ENCODE data around the gene ST14.
"Not testable (repeated sequence)": the region's sequence is repeated elsewhere in the genome, so short reads cannot be mapped to it uniquely, and the experiment has no call there.

The ST14 gene

DNA sequence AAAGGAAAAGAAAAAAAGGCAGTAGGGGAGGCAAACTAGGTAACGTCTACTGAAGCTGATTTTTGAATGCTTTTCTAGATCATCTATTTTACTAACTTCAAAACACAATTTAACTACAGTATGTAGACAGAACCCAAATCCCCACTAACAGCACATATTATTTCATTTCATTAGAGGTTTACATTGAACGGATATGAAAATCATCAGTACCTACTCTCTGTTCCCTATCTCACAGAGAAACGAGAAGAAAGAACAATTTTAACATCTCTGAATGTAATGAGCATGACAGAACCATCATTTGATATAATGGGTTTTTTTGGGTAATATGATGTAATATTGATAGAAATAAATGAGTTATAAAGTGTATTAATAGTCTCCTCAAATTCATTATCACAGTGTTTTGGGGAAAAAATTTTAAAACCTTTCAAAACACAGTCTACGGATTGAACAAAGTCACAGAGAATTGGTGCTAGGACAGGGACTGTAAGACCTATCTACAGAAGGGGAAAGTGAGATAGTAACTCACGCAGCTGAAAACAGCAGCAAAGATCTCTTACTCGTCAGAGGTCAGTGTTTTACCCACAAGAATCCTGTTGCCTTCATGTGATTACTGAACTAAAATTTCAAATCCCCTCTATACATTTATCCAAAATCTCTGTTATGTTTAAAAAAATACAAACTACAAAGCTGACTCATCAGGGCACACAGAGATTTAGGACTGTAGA lies 77.9 kb downstream of the ST14 start:
- no peak for DNase-seq

DNA sequence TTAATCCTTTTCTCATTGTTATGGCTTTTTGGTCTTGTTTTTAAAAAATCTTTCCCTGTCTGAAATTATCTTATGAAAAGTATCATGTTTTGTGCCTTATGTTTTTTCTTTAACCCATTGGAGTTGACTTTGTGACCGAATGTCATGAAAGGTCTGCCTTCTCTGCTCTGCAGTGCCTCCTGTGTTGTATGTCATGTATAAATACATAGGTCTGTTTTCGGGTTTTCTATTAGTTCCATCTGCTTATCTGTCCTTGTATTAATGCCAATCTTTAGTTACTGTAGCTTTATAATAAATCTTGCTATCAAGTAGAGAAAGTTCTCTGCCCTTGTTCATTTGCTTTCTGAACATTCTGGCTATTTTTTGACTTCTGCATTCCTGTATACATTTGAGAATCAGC lies 82.1 kb downstream of the ST14 start:
- no peak for DNase-seq

DNA sequence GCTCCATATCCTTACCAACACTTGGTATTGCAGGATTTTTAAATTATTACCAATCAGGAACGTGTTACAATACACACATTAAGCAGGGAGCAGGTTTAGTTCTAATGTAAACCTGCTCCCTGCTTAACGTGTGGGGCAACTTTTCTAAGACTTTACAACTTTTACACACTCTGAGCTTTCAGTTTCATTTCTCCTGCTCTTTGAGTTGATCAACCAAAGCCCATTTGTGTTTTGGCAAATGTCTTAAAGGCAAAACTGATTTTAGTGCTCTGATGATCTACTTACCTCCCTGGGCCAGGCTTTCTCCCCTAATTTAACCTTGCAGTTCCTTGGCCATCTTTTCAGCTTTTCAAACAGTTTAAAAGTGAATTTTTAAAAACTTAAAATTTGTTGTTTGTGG lies 84.2 kb downstream of the ST14 start:
- no peak for DNase-seq

DNA sequence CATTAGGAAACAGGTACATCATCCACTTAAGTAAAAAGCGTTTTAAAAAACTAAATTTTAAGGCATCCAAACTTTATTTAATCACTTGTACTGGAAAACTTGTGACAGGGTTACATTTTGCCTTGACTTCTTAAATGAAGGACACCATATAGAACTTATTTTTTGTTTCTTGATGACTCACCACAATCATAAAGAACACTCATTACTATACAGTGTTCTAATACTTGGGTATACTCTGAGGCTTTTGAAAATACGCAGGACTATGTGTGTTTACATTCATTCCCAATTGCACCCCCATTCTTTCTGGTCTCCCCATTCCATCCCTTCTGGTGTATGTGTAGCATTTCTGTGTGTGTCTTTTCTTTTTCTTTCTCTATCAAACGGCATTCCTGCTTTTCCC lies 85.3 kb downstream of the ST14 start:
- DNase-seq, result no peak

DNA sequence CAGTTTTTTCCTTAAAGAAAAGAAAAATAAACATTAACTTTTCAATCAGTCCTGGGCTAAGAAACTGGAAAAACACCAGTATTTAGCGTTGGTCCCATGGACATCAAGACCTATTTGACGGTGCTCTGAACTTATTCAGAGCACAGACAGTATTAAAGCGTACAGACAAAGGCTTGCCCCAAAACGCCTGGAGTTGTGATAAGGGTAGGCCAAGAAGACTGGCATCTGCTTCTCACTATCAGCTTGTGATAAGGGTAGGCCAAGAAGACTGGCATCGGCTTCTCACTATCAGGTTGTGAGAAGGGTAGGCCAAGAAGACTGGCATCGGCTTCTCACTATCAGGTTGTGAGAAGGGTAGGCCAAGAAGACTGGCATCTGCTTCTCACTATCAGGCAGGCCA lies 85.8 kb downstream of the ST14 start:
- DNase-seq, result not testable (repeated sequence)

DNA sequence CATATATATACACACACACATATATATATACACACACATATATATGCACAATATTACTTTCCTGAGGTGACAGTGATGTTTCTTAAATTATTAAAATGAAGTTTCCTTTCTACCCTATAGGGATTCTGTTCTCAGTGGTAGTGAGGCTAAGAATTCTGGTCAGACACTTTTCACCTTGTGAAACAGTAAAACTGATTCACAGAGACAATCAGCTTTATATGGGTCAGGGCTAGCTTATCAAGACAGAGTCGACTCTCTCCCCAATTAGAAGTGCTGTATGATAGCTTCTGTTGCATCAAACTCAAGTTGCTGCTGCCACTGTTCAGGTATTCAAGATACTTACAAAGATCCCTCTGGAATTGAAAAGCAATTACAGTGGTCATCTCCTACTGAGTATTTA lies 86.7 kb downstream of the ST14 start:
- no peak for DNase-seq

DNA sequence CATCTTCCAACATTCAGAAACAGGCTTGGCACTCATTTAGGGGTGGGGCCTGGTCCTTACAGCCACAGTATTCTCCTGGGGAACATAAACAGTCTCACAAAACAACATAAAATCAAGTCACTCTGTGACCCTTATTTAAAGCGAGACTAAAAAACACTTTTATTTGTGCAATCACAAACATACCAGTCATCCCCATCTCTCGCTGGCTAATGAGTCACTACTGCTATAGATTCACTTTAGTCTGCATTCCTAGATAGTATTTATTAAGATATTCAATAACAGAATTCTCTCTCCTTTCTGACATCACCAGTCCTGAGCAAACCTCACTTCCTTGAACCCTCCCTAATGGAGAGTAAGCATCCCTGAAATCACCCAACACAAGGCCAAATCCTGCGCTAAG lies 87.2 kb downstream of the ST14 start:
- no peak for DNase-seq

DNA sequence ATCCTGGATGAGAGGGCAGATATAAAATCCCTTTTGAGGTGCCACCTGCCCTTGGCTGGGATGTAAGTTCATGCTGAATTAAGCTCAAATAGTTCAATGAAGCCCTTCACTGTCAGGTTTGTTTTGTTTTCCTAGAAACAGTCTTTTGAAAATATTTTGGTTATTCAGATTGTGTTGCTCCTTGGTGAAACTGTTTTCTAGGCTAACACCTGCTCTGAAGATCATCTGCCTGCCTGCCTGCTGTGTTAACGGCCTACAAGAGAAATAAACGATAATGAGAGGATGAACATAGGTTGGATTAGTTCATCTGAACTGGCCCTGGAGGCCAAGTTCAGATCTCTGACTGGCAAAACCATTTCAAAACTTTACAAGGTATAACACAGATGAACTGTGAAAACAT lies 87.7 kb downstream of the ST14 start:
- no peak for DNase-seq

DNA sequence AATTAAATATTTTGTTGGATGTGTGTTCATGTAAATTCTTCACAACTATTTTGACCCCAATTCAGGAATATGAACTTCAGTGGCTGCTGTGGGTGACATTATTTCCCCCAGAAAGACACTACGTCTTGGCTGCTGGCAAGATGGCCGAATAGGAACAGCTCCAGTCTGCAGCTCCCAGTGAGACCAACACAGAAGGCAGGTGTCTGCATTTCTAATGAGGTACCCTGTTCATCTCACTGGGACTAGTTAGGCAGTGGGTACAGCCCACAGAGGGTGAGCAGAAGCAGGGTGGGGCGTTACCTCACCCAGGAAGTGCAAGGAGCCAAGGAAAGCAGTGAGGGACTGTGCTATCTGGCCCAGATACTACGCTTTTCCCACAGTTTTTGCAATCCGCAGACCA lies 89.8 kb downstream of the ST14 start:
- no peak for DNase-seq

DNA sequence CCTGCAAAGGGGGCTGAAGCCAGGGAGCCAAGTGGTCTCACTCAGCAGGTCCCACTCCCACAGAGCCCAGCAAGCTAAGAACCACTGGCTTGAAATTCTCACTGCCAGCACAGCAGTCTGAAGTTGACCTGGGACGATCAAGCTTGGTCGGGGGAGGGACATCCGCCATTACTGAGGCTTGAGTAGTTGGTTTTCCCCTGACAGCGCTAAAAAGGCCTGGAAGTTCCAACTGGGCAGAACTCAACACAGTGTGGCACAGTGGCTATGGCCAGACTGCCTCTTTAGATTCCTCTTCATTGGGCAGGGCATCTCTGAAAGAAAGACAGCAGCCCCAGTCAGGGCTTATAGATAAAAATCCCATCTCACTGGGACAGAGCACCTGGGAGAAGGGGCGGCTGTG lies 90.3 kb downstream of the ST14 start:
- DNase-seq, result not testable (repeated sequence)

DNA sequence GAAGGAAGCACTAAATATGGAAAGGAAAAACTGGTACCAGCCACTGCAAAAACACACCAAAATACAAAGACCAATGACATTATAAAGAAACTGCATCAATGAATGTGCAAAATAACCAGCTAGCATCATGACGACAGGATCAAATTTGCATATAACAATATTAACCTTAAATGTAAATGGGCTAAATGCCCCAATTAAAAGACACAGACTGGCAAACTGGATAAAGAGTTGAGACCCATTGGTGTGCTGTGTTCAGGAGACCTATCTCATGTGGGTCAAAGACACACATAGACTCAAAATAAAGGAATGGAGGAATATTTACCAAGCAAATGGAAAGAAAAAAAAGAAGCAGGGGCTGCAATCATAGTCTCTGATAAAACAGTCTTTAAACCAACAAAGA lies 92.2 kb downstream of the ST14 start:
- not testable (repeated sequence) for DNase-seq

All from CD4-positive, alpha-beta T cell treated with Interleukin-12 subunit alpha and Interleukin-12 subunit beta, for 1 hour (primary cell).